ENCODE results near the gene MSRB3. TPM values are rescaled to one million over a fixed set of nuclear protein-coding genes. Genes with fewer than 3 reads are reported as not detected.
"Not testable (repeated sequence)": the region's sequence is repeated elsewhere in the genome, so short reads cannot be mapped to it uniquely, and the experiment has no call there.

Gene MSRB3
- polyA plus RNA-seq, 12 donors, result 27.3 to 66.7 (median 52.5) TPM; not detected in 1

DNA sequence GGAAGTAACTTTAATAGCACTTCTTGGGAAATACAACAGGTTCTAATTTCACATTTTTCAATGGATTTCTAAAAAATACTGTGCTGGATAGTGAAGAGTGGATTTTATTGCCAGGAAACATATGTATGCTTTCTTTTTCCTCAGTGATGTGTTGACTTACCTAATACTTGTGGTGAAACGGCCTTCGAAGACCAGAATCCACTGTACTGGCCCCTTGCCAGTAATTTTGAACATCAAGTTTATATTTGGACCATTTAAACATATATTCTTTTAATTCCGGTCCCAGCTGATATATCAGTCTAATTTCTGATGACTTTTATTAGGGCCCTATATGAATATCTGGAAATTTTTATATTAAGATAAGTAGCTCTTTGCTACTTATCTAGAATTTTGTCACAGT is 1.8 kb downstream of the MSRB3 start:
- no peak for DNase-seq

DNA sequence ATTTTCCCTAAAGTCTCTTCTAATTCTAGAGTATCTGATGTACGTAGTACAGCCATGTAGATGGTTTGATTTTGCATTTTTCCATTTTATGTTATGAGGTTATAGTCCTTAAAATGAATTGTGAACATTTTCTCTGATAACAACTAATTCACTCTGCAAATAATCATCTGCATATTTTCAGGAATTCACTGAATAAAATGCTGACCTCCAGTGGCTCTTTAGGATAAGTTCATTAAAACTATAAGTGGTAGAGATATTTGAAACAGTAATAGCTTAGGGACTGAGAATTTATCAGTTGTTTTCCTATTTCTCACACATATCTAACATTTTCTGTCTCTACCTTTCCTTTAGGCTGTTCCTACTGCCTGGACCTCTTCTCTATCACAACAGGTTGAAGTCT is 4.4 kb downstream of the MSRB3 start:
- DNase-seq, result no peak

DNA sequence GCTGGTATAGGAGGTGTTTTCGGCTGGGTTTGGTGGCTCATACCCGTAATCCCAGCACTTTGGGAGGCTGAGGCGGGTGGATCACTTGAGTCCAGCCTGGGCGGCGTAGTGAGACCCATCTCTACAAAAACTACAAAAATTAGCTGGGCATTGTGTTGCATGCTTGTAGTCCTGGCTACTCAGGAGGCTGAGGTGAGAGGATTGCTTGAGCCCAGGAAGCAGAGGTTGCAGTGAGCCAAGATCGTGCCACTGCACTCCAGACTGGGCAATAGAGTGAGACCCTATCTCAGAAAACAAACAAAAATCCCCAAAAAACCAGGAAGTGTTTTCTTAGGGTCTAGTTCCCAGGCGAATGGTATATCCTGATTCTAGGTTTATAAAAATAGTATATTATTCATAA is 7.0 kb downstream of the MSRB3 start:
- DNase-seq, result not testable (repeated sequence)

DNA sequence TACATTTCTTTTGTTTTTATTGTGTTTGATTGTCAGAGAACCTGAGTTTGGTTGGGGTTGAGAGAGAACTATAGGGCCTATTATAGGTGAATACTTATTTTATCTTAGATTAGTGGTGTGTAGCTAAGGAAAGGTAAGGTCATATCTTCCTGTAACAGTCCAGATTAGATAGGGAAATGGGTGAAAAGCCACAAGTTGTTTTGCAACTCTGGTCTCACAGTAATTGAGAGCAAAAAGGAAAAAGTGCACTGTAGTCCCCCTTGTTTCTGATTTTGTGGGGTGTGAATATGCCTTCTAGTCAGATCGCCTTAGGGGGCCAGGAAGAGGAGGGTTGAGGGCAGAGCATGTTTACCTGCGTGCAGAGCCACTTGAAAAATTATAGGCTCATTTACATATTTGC is 8.9 kb downstream of the MSRB3 start:
- DNase-seq, result no peak

DNA sequence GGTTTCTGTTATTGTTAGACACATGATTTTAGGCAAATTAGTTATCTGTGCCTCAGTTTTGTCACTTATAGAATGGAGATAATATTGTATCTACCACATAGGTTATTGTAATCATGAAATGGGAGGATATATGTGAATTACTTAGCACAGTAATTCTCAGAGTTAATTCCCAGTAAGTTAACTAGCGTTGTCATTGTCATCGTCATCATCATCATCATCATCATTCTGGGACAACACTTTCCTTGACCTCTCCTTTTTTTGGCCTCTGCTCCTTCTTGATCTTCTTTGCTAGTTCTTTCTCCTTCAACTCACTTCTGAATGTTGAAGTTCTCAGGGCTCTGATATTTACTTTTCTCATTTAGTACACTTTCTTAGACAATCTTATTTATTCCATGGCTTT is 13.8 kb downstream of the MSRB3 start:
- DNase-seq, result no peak

- DNase-seq, result no peak
Measured at GRCh38 chr12:65293735-65294134, 15.3 kb downstream of the MSRB3 start.

- no peak for DNase-seq
Measured at GRCh38 chr12:65294641-65295262, 16.3 kb downstream of the MSRB3 start.

DNA sequence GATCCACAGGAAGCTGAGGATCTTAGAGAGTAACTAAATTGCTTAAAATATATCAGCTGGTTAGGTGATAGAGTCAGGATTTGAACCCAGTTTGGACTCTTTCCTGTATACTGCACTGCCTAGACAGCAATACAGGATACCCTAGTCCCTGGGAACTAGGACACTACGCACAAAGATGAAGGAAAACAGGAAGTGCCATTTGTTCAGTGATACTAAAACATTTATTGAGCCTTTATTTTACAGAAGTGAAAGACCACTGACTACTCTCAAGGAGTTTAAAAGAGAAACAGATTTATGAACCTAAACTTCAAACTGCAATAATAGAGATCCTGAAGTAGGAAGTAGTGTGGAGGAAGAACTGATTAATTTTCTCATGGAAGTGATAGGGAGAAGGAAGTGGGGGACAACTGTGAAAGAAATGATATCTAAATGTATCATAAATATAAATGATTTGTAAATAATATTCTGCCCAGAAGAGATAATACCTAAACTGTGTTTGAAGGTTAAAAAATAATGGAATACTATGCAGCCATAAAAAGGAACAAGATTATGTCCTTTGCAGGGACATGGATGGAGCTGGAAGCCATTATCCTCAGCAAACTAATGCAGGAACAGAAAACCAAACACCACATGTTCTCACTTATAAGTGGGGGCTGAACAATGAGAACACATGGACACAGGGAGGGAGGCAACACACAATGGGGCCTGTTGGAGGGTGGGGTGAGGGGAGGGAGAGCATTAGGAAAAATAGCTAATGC is 18.2 kb downstream of the MSRB3 start:
- DNase-seq, result no peak

- DNase-seq, result no peak
Measured at GRCh38 chr12:65300097-65300496, 21.6 kb downstream of the MSRB3 start.

GRCh38 chr12:65300679-65301349 is 22.3 kb downstream of the MSRB3 start:
- DNase-seq, result no peak

- DNase-seq, result no peak
Measured at GRCh38 chr12:65302891-65303290, 24.4 kb downstream of the MSRB3 start.

- no peak for DNase-seq
Measured at GRCh38 chr12:65305346-65305950, 27.0 kb downstream of the MSRB3 start.

GRCh38 chr12:65306366-65307168 is 28.1 kb downstream of the MSRB3 start:
- DNase-seq, result no peak

- no peak for DNase-seq
Measured at GRCh38 chr12:65307169-65307501, 28.7 kb downstream of the MSRB3 start.

DNA sequence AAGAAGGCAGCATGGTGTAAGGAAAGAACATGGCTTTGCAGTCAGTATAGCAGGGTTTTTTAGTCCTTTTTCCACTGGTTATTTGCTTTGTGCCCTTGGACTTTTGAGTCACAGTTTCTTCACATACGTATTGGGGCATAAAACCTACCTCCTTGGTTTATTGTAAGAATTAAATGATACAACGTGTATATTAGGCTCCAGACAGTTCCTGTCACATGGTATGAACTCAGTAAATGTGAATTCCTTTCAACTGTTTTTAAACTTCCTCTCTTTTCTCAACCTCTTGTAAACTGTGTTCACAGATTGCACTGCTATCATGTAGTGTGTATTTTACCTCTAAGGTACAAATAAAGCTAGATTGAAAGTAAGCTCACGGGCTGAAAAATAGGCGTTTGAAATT is 29.5 kb downstream of the MSRB3 start:
- no peak for DNase-seq

DNA sequence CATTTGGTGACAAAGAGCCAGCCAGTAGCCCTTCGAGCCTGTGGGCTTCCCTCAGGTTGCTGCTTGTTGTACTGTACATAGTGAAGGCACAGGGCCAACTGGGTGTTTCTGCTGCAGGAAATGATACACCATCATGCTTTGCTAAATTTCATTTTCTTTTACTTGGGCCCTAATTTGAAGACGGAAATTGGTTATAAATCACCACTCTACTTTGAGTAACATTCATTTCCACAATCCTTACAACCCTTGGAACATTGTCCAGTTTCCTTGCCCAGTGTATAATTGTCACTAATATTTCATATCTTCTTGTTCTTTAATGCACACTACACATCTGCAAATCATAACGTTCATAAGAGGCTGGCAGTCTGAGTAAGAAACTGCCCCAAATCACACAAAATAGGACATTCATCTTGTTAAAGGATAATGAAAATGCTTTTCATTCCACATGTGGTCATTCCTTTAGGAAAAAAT is 30.2 kb downstream of the MSRB3 start:
- no peak for DNase-seq

GRCh38 chr12:65311260-65311659 is 32.8 kb downstream of the MSRB3 start:
- DNase-seq, result no peak

GRCh38 chr12:65313719-65314317 is 35.3 kb downstream of the MSRB3 start:
- DNase-seq, result no peak

DNA sequence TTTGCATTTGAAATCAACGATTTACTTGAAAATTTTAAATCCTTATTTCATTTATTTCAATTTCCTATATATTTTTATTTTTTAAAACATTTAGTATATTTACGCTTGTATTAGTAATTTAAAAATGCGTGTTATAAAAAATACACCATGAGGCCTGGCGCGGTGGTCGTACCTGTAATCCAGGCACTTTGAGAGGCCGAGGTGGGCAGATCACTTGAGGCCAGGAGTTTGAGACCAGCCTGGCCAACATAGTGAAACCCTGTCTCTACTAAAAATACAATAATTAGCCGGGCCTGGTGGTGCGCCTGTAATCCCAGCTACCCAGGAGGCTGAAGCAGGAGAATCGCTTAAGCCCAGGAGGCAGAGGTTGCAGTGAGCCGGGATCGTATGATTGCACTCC is 36.8 kb downstream of the MSRB3 start:
- not testable (repeated sequence) for DNase-seq

GRCh38 chr12:65318186-65318685 is 39.8 kb downstream of the MSRB3 start:
- no peak for DNase-seq

DNA sequence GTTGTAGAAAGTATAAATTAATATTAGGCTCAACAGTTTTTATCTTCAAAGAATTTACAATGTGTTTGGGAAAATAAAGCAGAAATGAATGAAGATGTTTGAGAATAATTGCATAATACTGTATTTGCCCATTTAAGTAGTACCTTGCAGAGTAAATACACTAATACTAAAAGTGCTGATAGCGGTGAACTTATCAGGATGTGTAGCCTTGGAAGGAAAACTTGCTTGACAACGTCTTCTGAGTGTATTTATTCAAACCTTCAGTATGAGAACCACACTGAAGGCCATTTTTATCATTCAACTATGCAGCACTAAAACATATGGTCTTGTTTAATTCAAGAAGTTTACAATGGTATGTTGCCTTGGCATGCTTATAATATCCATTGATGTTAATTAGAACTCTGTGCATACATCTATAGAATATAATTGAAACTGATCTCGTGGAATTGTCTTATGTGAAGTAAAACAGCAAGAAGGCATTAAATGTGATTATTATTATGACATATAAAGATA is 41.3 kb downstream of the MSRB3 start:
- no peak for DNase-seq
